Keratinocyte (primary cell): ENCODE measurements around the gene CORO7. TPM values are rescaled to one million over a fixed set of nuclear protein-coding genes. Genes with fewer than 3 reads are reported as not detected.

Source experiments
- DNase-seq: peaks from one replicate; pipeline ENCODE4 v3.0.0-alpha.2; 2011; ENCODE audit warnings: low read depth, missing footprints, low spot score
- FAIRE-seq: peaks from 2 replicates; lab custom pipeline; 2011; peaks lifted over from hg19 to GRCh38; lab: Jason Lieb, UNC
- H2AFZ ChIP-seq: 2 replicates; pipeline ENCODE4 v1.6.0; 2012; ENCODE audit warnings: low read length, control low read depth, inconsistent platforms; ENCODE audit not compliant: control insufficient read depth
- H3K27ac ChIP-seq: 2 replicates; pipeline ENCODE4 v1.5.1; 2011; ENCODE audit warnings: low read length; ENCODE audit not compliant: control insufficient read depth, insufficient read depth
- H3K27me3 ChIP-seq: 3 replicates; pipeline ENCODE4 v1.6.0; 2011; ENCODE audit warnings: low read length; ENCODE audit not compliant: control insufficient read depth, insufficient read depth; ENCODE audit errors: extremely low read depth
- H3K36me3 ChIP-seq, 2 experiments: 2 replicates in 1 of 2; 3 replicates in 1 of 2; pipeline ENCODE4 v1.5.1; 2011; ENCODE audit warnings: low read length in 2 of 2, mild to moderate bottlenecking in 1 of 2; ENCODE audit not compliant: control insufficient read depth in 2 of 2, insufficient read depth in 2 of 2; ENCODE audit errors: extremely low read depth in 1 of 2
- H3K4me1 ChIP-seq: 3 replicates; pipeline ENCODE4 v1.5.1; 2011; ENCODE audit warnings: low read length; ENCODE audit not compliant: control insufficient read depth, insufficient read depth; ENCODE audit errors: extremely low read depth
- H3K4me2 ChIP-seq: 3 replicates; pipeline ENCODE4 v1.6.0; 2011; ENCODE audit warnings: low read depth, low read length; ENCODE audit not compliant: control insufficient read depth, insufficient read depth; ENCODE audit errors: extremely low read depth
- H3K4me3 ChIP-seq, 3 experiments: fragments of 200-600 bp in 1 of 3; sonication (generic) in 1 of 3; 2 replicates in 2 of 3; 3 replicates in 1 of 3; pipeline ENCODE4 v1.5.1; 2011 to 2016; ENCODE audit warnings: low read length in 3 of 3, mild to moderate bottlenecking in 3 of 3, control low read depth in 2 of 3, inconsistent platforms in 1 of 3, low read depth in 1 of 3, mixed read lengths in 1 of 3, mixed run types in 1 of 3, moderate library complexity in 1 of 3; ENCODE audit not compliant: control insufficient read depth in 2 of 3, insufficient read depth in 2 of 3; ENCODE audit errors: extremely low read depth in 1 of 3
- H3K79me2 ChIP-seq: 2 replicates; pipeline ENCODE4 v1.6.0; 2012; ENCODE audit warnings: low read length; ENCODE audit not compliant: control insufficient read depth, insufficient read depth
- H3K9ac ChIP-seq: 3 replicates; pipeline ENCODE4 v1.6.0; 2011; ENCODE audit warnings: low read length; ENCODE audit not compliant: control insufficient read depth, insufficient read depth; ENCODE audit errors: extremely low read depth
- H3K9me1 ChIP-seq: 3 replicates; pipeline ENCODE4 v1.6.0; 2011; ENCODE audit warnings: low read length; ENCODE audit not compliant: control insufficient read depth, insufficient read depth; ENCODE audit errors: extremely low read depth
- H3K9me3 ChIP-seq: 2 replicates; pipeline ENCODE4 v1.5.1; 2012; ENCODE audit warnings: low read depth, low read length; ENCODE audit not compliant: control insufficient read depth
- H4K20me1 ChIP-seq: 3 replicates; pipeline ENCODE4 v1.6.0; 2011; ENCODE audit warnings: low read length; ENCODE audit not compliant: control insufficient read depth, insufficient read depth; ENCODE audit errors: extremely low read depth
- EZH2 ChIP-seq: IDR thresholded peaks from one replicate; pipeline ENCODE4 v1.6.1; 2012; ENCODE audit warnings: inconsistent platforms, mild to moderate bottlenecking, low read length, moderate library complexity
- dilution Hi-C: fragments of 300-500 bp; cut with MboI; formaldehyde crosslinking; loops from one replicate; pipeline ENCODE4 v1.7.0; 2020; ENCODE audit warnings: low sequenced_read_pairs; ENCODE audit not compliant: extremely low pct_ligation_motif_present
- polyA plus RNA-seq, 5 experiments: library from polyadenylated mRNA; depleted of rRNA in 3 of 5; stranded (reverse) in 3 of 5; stranded (forward) in 1 of 5; unstranded in 1 of 5; fragments of >200 nt; gene quantifications; 1 replicate in 1 of 5; 2 replicates in 3 of 5; 3 replicates in 1 of 5; pipeline versions ENCODE4 v1.2.1 to v1.2.3, GENCODE V29; 2011 to 2012; ENCODE audit warnings: missing spikeins in 2 of 5, low read depth in 1 of 5, low replicate concordance in 1 of 5
- TF ChIP-seq, protein P1 (sequence below), 3 experiments: IDR thresholded peaks in 1 of 3; conservative IDR thresholded peaks in 1 of 3; optimal IDR thresholded peaks in 1 of 3; 2 replicates in 2 of 3; 3 replicates in 1 of 3; pipeline versions ENCODE3 to v1.5.1; 2011; ENCODE audit warnings: low read length in 3 of 3, mild to moderate bottlenecking in 3 of 3, moderate library complexity in 2 of 3, control low read depth in 1 of 3, inconsistent platforms in 1 of 3; ENCODE audit not compliant: insufficient read depth in 2 of 3; ENCODE audit errors: extremely low read depth in 1 of 3

CORO7 gene
- polyA plus RNA-seq, 1 donor (not counting 4 experiments of a cell fraction or from before 2014, with no cell fraction given) = 8.4 TPM

DNA sequence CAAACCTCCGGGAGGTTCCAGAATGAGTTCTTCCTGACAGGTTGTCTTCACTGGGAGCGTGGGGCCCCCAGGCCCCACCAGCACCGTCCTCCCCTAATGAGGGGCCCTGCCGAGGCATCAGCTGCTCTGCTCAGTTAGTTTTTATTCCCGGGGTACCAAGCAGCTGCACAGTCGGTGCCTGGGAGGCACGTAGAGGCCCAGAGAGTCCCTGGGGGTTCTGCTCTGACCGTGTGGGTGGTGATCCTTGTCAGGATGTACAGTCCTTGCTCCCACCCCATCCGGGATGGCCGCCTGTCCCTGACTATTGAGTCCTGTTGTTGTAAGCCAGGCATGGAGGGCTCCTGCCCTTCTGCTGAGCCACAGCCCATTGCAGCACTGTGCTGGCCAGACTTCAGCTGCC lies 39.6 kb upstream of the CORO7 start:
- dilution Hi-C loops = no loop called here
- H3K4me3 ChIP-seq = no peak overlapping the region

DNA sequence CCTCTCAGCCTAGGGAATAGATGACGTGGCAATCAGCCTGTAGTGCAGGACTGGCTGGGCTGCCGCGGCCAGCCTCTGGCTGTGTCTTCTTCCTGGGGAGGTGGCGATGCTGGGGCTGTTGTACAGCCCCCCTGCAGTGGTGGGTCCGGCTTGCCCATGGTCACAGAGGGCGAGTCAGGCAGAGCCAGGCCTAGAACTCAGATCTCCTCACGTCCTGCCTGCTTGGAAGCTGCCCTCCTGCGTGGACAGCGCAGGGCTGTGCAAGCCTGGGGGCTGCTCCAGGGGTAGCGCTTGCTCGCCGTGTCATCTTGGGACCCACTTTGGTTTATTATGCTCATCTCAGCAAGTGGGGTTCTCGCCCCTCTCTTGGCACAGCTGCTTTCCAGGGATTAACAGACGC lies 38.7 kb upstream of the CORO7 start:
- Histone ChIP-seq H3K27me3 (no peaks in the 10 kb centered on the region), H4K20me1 (peaks cover 4% of the 10 kb centered on the region), H2AFZ (no peak overlapping the region), H3K9me1 (no peaks in the 10 kb centered on the region), H3K9ac (no peak overlapping the region), H3K79me2 (no peaks in the 10 kb centered on the region), H3K27ac (no peak overlapping the region), H3K4me2 (no peak overlapping the region), H3K4me3 (no peak overlapping the region), H3K4me1 (no peaks in the 10 kb centered on the region), H3K36me3 (peaks cover 48 to 50% of the 10 kb centered on the region in 2 experiments), H3K9me3 (no peaks in the 10 kb centered on the region)
- DNase-seq (no peak), FAIRE-seq (no peak)
- dilution Hi-C loops = no loop called here
- TF ChIP-seq, protein P1, sequence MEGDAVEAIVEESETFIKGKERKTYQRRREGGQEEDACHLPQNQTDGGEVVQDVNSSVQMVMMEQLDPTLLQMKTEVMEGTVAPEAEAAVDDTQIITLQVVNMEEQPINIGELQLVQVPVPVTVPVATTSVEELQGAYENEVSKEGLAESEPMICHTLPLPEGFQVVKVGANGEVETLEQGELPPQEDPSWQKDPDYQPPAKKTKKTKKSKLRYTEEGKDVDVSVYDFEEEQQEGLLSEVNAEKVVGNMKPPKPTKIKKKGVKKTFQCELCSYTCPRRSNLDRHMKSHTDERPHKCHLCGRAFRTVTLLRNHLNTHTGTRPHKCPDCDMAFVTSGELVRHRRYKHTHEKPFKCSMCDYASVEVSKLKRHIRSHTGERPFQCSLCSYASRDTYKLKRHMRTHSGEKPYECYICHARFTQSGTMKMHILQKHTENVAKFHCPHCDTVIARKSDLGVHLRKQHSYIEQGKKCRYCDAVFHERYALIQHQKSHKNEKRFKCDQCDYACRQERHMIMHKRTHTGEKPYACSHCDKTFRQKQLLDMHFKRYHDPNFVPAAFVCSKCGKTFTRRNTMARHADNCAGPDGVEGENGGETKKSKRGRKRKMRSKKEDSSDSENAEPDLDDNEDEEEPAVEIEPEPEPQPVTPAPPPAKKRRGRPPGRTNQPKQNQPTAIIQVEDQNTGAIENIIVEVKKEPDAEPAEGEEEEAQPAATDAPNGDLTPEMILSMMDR (optimal IDR thresholded peaks at IDR 0.05 in 1 of 3, IDR thresholded peaks at IDR 0.05 in 1 of 3, conservative IDR thresholded peaks at IDR 0.05 in 1 of 3; ENCODE audit: extremely low read depth in 1 of 3, insufficient read depth in 2 of 3, low read length in 3 of 3) = no peak
- TF ChIP-seq EZH2 = no peak

More for the DNA sequence above, 39.6 kb upstream of the CORO7 start:
- no peaks in the 10 kb centered on the region for H3K9me1 ChIP-seq
- no peaks in the 10 kb centered on the region for H3K9me3 ChIP-seq
- FAIRE-seq (no peak), DNase-seq (no peak)
- no peak overlapping the region for H2AFZ ChIP-seq
- H3K4me1 ChIP-seq = no peaks in the 10 kb centered on the region
- peaks cover 4% of the 10 kb centered on the region for H4K20me1 ChIP-seq
- no peak overlapping the region for H3K4me2 ChIP-seq
- TF ChIP-seq, protein P1 (optimal IDR thresholded peaks at IDR 0.05 in 1 of 3, IDR thresholded peaks at IDR 0.05 in 1 of 3, conservative IDR thresholded peaks at IDR 0.05 in 1 of 3; ENCODE audit: extremely low read depth in 1 of 3, insufficient read depth in 2 of 3, low read length in 3 of 3) = no peak
- H3K36me3 ChIP-seq = peaks cover 39 to 46% of the 10 kb centered on the region in 2 experiments
- no peak overlapping the region for H3K9ac ChIP-seq
- no peaks in the 10 kb centered on the region for H3K27me3 ChIP-seq
- H3K79me2 ChIP-seq = no peaks in the 10 kb centered on the region
- no peak overlapping the region for H3K27ac ChIP-seq
